Measurements from ENCODE around the gene CISD2.
"Not testable (repeated sequence)": the region's sequence is repeated elsewhere in the genome, so short reads cannot be mapped to it uniquely, and the experiment has no call there.

CISD2 gene

DNA sequence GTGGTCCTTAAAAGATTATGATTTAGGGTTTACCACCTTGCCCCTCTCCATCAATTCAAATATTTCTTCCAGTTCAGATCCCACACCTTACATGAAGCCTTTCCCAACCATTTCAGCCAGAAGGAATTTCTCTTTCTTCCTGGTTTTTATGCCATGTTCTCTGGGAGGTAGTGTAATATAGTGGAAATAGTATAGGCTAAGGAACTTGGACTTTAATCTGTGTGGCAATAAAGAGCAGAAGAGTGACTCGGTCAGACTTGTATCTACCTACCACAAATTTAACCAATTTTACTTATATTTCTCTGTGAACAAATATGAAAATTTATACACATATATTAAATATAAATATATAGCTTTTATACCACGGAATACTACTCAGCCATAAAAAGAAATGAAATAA is 18.4 kb upstream of the CISD2 start:
- no peak for DNase-seq

DNA sequence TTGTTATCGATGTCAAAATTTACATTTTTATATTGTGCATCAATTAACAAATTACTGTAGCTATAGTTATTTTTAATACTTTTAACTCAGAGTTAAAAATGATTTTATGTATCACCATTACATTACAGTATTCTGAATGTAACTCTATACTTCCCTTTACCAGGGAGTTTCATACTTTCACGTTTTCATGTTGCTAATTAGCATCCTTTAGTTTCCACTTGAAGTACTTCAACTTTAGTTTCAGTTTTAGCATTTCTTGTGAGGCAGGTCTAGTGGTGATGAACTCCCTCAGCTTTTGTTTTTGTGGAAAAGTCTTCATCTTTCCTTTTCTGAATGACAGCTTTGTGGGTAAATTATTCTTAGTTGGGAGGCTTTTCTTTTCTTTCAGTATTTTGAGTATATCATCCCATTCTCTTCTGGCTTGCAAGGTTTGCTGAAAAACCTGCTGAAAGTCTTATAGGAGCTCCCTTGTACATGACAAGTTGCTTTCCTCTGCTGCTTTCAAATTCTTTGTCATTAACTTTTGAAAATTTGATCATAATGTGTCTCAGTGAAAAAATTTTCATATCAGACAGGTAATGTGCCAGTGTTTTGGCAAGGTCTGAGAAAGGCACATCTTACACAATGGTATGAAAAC is 9.8 kb upstream of the CISD2 start:
- no peak for DNase-seq

DNA sequence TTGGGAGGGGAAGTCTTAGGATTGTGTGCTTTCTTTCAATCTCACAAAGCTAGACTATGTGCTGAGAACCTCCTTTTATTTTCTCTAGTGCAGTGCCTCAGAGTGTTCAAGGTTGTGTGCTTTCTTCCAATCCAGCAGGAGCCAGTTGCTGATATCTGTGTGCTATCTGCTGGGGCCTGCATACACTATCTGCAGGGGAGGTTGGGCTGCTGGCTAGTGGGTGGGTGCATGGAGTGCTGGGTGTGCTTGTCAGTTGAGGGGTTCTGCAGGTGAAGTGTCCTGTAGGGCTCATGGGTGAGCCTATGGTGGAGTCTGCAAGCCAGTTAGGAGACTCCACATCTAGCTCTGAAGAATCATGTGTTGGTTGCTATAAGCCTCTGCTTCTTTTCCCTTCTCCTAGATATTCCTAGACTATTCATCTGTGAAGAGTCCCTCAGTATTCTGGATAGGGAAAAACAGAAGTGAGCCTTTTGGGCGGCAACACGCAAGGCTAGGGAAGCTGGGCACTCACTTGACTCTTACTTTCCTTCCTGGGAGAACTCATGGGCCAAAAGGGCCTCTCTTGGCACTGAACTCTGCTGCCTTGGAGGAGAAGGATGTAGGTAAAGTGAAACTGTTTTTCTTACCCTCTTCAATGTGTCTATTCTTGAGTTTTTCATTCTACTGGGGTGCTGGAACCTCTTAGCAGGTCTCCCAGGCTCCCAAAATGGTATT is 8.0 kb upstream of the CISD2 start:
- no peak for DNase-seq

DNA sequence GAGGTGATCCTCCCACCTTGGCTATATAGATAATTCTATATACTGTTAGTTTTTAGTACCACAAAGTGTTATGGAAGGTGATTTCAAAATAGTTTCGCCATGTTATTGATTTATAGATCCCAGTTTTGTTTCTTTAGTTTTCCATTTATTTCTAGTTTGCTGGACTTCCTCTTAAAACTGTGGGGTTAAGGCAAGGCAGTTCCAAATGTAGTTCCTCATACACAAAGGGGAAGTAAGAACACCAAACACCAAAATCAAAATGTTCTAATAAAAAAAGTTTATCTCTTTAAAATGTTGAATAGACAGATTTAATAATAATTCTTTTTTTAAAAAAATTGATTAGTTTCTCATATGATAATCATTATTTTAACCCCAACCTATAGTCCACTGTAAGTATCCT is 6.8 kb upstream of the CISD2 start:
- DNase-seq, result no peak

DNA sequence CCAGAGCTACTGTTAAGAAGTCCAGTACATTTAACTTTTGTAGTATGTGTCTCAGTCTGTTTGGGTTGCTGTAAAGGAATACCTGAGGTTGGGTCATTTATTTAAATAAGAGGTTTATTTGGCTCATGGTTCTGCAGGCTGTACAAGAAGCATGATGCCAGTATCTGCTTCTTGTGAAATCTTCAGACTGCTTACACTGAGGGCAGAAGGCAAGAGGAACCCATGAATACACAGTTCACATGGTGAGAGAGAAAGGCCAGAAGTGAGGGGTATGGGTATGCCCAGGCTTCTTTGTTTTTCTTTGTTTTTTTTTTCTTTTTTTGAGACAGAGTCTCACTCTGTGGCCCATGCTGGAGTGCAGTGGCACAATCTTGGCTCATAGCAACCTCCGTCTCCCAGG is 6.0 kb upstream of the CISD2 start:
- no peak for DNase-seq

DNA sequence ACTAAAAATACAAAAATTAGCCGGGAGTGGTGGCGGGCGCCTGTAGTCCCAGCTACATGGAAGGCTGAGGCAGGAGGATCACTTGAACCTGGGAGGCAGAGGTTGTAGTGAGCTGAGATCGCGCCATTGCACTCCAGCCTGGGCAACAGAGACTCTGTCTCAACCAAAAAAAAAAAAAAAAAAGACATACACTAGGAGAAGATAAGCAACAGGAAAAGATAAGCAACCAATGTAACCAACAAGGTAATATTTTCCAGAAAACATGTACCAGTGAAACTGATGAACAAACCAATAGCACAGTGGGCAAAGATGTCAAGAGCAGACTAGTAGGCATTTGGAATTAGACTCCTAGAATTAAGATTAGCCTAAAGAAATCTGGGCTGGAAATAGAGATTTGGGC is 3.5 kb upstream of the CISD2 start:
- DNase-seq, result not testable (repeated sequence)

DNA sequence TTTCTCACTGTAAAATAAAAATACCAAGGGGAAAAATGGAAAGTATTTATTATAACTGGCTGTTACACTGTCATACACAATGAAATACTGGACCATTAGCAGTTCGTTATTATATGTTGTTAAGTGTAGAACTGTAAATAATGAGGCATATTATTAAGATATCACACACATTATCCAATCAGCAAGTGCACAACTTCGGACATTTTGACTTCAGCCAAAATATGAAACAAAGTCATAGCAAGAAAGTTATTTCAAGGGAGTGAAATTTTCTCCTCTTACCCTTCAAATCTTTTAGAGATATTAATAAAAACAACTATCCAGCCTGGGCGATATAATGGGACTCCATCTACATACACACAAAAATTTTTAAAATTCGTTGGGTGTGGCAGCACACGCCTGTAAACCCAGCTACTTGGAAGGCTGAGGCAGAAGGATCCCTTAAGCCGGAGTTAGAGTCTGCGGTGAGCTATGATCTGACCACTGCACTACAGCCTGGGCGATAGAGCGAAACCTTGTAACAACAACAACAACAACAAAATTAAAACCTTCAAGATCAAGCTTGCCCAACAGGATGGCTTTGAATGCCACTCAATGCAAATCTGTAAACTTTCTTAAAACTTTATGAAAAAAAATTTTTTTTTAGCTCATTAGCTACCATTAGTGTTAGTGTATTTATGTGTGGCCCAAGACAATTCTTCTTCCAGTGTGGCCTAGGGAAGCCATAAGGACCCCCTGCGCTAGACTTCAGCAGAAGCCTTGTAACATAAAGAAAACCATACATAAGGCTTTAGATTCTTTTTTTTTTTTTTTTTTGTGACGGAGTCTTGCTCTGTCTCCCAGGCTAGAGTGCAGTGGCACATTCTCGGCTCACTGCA is 1.3 kb upstream of the CISD2 start:
- DNase-seq, result no peak

DNA sequence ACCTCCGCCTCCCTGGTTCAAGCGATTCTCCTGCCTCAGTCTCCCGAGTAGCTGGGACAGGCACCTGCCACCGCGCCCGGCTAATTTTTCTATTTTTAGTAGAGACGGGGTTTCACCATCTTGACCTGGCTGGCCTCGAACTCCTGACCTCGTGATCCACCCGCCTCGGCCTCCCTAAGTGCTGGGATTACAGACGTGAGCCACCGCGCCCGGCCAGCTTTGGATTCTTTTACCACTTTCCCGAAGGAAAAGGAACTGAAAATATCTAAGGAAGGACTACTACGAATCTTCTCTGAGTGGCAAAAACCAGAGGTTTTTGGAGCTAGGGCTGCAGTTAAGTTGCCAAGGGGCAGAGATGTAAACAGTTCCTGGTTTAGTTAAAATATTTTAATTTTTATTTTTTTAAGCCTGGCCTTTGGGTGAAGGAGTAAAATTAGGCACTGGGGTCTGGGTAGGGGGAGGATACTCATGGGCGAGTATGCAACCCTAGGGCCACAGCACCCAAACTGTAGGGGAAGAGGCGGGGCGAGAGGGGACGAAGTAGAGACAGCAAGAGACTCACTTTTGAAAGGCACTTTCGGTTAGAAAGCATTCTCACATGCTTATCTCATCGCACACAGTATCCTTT is 525 bp upstream of the CISD2 start:
- no peak for DNase-seq

DNA sequence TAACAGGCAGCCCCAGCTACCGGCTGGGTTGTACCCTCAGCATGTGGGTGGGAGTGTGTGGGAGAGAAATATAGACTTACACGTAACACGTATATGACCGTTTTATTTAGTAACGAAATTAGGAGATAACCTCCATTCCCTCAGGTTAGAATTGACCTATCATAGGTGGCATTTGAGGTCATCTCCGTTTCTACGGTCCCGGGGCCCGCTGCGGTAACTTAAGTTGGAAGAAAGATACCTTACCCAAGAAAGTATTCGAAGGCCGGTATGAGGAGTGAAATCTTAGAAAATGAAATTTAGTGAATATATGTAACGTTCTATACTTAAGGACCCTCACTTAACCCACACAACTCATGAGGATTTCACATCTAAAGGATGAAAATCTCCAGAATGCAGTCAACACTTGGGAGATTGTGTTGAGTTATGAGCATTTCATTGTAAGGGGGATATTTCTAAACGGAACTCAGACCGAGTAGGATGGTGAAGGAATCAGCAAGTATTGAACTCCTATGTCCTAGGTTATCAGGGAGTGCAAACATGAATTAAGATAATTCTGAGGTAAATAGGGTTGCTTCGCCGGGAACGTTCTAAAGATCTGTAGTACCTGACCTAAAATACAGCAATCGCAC is 891 bp downstream of the CISD2 start:
- DNase-seq, result peak; percentile 41

DNA sequence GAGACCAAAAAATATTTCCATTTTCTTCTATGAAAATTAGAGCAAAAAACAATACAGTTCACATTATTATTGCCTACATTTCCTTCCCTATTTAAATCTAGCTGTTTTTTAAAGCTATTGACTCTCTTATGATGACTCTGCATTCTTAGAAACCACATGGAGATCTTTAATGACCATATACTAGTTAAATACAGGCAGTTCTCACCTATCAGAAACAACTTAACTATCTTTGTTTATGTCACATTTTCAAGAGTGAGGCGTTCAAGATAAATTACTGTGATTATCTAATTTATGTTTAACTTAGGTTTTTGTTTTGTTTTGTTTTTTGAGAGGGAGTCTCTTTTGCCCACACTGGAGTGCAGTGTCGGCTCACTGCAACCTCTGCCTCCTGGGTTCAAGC is 3.0 kb downstream of the CISD2 start:
- no peak for DNase-seq

DNA sequence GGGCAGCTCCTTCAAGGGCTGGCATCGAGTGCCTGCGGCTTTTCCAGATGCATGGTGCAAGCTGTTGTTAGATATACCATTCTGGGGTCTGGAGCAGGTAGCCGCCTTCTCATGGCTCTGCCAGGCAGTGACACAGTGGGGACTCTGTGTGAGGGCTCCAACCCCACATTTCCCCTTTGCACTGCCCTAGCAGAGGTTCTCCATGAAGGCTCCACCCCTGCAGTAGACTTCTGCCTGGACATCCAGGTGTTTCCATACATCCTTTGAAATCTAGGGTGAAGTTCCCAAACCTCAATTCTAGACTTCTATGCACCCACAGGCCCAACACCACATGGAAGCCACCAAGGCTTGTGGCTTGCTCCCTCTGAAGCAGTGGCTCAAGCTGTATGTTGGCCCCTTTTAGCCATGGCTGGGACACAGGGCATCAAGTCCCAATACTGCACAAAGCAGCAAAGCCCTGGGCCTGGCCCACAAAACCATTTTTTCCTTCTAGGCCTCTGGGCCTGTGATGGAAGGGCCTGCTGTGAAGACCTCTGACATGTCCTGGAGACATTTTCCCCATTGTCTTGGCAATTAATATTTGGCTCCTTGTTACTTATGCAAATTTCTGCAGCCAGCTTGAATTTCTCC is 8.8 kb downstream of the CISD2 start:
- DNase-seq, result not testable (repeated sequence)

DNA sequence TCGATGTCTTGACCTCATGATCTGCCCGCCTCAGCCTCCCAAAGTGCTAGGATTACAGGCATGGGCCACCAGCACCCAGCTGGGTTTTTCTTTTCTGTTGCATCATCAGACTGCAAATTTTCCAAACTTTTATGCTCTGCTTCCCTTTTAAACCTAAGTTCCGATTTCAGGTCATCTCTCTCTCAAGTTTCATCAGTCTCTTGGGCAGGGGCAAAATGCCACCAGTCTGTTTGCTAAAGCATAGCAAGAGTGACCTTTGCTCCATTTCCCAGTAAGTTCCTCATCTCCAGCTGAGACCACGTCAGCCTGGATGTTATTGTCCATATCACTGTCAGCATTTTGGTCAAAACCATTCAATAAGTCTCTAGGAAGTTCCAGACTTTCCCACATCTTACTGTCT is 9.6 kb downstream of the CISD2 start:
- DNase-seq, result not testable (repeated sequence)

DNA sequence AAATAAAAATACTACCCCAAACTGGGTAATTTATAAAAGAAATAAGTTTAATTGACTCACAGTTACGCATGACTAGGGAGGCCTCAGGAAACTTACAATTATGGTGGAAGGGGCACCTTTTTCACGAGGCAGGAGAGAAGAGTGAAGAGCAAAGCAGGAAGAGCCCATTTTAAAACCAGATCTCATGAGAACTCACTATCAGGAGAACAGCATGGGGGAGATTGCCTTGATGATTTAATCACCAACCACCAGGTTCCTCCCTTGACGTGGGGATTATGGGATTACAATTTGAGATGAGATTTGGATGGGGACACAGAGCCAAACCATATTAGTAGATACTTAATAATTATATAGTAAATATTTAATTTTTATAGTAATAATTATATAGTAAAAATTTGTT is 10.1 kb downstream of the CISD2 start:
- no peak for DNase-seq

DNA sequence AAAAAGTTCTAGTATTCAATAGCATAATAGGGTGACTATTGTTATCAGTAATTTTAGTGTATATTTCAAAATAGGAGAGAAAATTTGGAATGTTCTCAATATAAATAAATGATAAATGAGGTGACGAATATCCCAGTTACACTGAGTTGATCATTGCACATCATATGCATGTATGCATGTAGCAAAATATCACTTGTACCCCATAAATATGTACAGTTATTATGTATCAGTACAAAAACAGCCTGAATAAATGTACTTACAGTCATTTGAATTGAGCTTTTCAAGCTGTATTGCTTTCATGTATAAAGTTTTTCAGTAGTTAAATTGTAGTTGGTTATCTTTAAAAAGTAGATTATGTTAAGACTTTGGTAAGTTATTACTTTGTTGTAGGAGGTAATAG is 12.6 kb downstream of the CISD2 start:
- no peak for DNase-seq

DNA sequence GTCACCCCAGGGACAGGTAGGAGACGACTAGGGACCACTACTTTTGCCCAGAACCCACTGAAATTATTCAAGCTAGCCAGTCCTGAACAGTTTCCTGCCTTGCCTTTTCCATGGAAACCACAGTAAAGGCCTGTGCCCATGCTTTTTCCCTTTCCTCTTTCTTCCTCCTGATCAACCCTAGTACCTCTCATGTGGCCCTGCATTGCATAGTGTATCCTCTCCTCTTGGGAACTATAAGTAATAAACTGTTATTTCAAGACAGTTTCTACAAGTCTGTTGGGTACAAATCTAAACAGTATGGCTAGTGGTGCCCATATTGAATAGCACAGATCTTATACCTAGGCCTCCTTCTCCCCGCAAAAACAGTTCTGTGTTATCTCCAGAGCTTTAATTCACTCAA is 14.5 kb downstream of the CISD2 start:
- no peak for DNase-seq

DNA sequence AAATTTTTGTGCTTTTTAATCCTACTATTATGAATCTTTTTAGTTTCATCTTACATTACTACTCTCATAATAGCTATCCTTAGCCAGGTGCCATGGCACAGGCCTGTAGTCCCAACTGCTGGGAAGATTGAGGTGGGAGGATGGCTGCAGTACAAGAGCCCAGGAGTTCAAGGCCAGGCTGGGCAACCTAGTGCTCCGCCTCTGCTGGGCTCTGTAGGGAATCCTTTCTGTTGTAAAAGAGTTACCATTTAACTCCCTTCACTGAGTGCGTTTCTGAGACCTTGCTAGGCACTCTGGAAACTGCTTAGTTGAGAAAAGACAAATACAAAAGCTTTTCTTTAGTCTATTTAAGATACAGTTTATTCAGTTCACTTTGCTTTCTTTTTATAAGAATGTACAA is 19.8 kb downstream of the CISD2 start:
- not testable (repeated sequence) for DNase-seq

DNA sequence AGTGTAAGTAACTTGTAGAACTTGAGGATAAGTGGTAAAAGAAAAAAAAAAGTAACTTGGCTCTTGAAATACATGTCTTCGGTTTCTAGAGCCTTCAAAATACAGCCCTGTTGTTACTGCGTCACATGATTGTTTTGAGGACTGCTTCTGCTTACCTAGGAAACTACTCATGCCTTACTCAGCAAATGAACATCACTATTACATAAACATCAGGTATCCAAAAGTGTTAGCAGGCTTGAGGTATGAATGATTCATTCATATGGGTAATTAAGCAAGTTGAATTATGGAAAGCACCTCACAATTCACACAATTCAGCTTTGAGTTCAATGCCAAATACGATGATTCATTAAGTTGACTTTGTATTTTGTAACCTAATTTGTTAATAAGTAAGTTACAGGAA is 21.1 kb downstream of the CISD2 start:
- DNase-seq, result not testable (repeated sequence)

DNA sequence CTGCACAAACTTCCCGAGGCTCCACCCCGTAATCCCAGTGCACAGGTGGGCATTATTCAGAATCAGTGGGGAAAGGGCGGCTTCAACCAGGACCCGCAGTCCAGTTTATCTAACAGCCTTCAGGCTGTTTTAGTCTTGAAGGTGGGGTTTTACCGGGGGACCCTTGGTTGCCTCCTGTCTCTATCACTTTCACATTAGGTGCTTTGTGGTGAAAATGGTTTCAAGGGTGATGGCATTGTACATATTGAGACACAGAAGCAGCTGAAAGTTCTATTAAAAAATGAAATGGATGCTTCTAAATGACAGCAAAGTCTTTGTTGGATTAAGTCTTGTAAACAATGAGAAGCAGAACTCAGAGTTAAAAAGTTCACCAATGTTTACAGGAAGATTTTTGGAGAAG is 27.8 kb downstream of the CISD2 start:
- DNase-seq, result not testable (repeated sequence)

DNA sequence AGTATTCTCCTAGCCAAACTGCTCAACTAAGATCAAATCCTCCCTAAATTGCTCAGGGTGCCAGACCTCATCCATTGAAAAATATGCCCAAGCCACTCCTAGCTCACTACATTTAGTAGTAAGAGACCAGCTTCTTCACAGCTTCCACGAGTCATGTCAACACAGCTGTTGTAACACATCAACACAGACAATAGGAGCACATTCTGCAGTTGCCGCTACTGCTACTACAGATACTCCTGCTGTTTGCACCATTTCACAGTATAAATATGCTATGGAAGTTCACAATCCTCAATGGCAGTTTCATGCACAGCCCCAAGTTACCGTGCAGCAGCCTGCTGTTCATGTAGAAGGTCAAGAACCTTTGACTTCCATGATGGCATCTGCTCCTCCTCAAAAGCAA is 28.8 kb downstream of the CISD2 start:
- not testable (repeated sequence) for DNase-seq

DNA sequence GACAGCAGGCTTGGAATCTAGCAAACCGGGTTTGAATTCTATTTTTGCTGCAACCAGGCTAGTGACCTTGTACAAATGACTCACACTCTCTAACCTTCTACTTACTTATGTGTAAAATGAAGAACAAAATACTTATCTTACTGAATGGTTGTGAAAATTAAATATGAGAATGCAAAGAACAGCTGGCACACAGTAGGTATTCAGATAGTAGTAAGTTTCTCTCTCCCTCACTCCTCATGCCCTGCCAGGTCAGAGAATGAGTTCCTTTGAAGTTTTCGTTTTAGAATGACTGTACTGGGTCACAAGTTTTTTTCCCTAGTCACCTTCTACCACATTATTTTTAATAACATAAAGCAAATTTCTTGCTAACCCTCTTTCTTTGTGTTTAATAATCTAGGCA is 33.0 kb downstream of the CISD2 start:
- no peak for DNase-seq

DNA sequence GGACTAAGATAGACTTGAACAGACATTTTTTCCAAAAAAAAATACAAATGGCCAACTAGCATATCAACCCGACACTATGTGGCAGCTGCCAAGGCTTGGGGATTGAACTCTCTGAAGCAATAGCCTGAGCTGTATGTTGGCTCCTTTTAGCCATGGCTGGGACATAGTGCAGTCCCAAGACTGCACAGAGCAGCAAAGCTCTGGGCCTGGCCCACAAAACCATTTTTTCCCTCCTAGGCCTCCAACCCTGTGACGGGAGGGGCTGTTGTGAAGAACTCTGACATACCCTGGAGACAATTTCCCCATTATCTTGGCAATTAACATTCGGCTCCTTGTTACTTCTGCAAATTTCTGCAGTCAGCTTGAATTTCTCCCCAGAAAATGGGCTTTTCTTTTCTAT is 50.1 kb downstream of the CISD2 start:
- no peak for DNase-seq

DNA sequence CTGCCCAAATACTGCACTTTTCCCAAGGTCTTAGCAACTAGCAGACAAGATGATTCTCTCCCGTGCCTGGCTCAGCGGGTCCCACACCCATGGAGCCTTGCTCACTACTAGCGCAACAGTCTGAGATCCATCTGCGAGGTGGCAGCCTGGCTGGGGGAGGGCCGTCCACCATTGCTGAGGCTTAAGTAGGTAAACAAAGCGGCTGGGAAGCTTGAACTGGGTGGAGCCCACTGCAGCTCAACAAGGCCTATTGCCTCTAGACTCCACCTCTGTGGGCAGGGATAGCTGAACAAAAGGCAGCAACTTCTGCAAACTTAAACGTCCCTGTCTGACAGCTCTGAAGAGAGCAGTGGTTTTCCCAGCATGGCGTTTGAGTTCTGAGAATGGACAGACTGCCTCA is 50.9 kb downstream of the CISD2 start:
- DNase-seq, result not testable (repeated sequence)

DNA sequence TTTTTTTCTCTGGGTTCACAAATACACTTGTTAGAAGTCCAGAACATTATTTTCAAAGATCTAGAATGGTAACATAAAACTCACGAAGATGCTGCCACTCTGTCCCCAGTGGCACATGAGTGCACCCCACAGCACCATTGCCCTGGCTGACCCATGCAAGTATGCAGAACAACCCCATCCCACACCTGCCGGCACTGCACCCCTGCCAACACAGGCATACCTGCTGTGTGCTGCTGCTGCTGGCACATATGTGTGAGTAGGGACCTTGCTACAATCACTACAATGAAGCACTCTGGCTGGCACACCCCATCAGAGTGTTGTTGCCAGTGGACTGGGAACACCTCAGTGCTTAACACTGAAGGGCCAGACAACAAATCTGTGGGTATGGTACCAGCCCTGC is 66.9 kb downstream of the CISD2 start:
- no peak for DNase-seq
